ENCODE results near the gene KHDRBS2. TPM values are rescaled to one million over a fixed set of nuclear protein-coding genes. Genes with fewer than 3 reads are reported as not detected.

KHDRBS2 gene
- polyA plus RNA-seq, 1 of the 3 experiments (the other 2 are of a cell fraction) = not detected

DNA sequence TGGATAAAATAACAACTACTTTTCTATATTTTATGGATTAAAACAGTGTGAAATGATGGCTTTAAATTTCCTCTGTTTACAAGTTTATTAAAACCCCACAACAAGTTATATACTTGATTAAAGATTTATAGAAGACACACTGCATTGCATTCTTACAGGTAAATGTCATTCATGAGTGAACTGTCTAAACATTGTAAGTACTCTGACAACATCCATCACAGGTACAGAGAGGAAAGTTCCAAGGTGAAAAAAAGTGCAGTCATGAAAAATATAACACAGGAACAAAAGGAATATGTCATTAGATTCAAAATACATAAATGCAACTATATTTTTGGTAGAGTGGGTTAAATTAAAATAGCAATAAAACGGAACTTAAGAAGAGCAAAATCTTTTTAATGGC, 156.9 kb downstream of the KHDRBS2 start:
- Histone ChIP-seq H3K36me3 (replicated peaks in 1 of 2; ENCODE audit: control insufficient read depth in 1 of 2, insufficient read depth in 2 of 2, low read length in 1 of 2) (no peaks in the 10 kb centered on the region), H3K9ac (no peak overlapping the region), H4K20me1 (ENCODE audit: insufficient read depth) (no peaks in the 10 kb centered on the region), H3K79me2 (ENCODE audit: insufficient read depth) (no peaks in the 10 kb centered on the region), H3K4me3 (ENCODE audit: low read depth in 2 of 2, low read length in 1 of 2) (no peak overlapping the region), H3F3A (replicated peaks; ENCODE audit: insufficient read depth) (no peaks in the 10 kb centered on the region), H3K4me1 (ENCODE audit: control insufficient read depth in 1 of 2, insufficient read depth in 2 of 2, low read depth in 1 of 2, low read length in 1 of 2) (no peaks in the 10 kb centered on the region), H3K9me2 (no peaks in the 10 kb centered on the region), H3K9me3 (no peaks in the 10 kb centered on the region), H3K27ac (ENCODE audit: low read depth in 2 of 2, low read length in 1 of 2) (no peak overlapping the region), H3K27me3 (ENCODE audit: insufficient read depth) (no peaks in the 10 kb centered on the region), H3K4me2 (no peak overlapping the region), H2AFZ (ENCODE audit: low read depth) (no peak overlapping the region)
- TF ChIP-seq GABPA (IDR thresholded peaks at IDR 0.05; ENCODE audit: low read depth) (no peak), POLR2AphosphoS5 (IDR thresholded peaks at IDR 0.05; ENCODE audit: low read depth, low read length) (no peak), SIN3A (IDR thresholded peaks at IDR 0.05; ENCODE audit: borderline replicate concordance, low read depth, low read length) (no peak), RCOR1 (IDR thresholded peaks at IDR 0.05; ENCODE audit: low read length) (no peak), EZH2phosphoT487 (IDR thresholded peaks at IDR 0.05; ENCODE audit: borderline replicate concordance, low read depth) (no peak), ELF1 (IDR thresholded peaks at IDR 0.05) (no peak), TAF1 (IDR thresholded peaks at IDR 0.05; ENCODE audit: borderline replicate concordance, low read depth, low read length) (no peak), RAD21 (IDR thresholded peaks at IDR 0.05; ENCODE audit: low read length) (no peak)
- TF ChIP-seq, protein P1, sequence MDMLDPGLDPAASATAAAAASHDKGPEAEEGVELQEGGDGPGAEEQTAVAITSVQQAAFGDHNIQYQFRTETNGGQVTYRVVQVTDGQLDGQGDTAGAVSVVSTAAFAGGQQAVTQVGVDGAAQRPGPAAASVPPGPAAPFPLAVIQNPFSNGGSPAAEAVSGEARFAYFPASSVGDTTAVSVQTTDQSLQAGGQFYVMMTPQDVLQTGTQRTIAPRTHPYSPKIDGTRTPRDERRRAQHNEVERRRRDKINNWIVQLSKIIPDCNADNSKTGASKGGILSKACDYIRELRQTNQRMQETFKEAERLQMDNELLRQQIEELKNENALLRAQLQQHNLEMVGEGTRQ (IDR thresholded peaks at IDR 0.05; ENCODE audit: borderline replicate concordance, low read depth, low read length) = no peak
- WGBS (ENCODE audit: low lambda C conversion rate) = 0% methylated on average over 1 of the region's 1 CpG
- no peak for DNase-seq
- POLR2A ChIA-PET = no interaction called here
- CTCF ChIA-PET = no interaction called here

DNA sequence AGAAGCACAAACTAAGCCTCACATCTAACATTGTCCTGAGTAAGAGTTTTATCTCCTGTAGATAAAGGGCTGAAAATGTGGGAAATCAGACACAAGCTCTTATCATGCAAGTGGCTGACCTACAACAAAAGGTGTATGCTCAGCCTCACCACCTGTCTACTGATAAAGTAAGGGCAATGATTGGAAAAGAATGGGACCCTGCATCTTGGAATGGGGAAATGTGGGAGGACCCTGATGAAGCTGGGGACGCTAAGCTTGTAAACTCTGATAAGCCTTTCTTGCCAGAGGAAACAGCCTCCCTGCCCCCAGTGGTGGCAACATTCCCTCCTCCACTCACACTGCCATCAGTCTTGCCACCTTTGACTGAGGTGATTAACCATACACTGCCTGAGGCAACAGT, 166.6 kb downstream of the KHDRBS2 start:
- WGBS (ENCODE audit: low lambda C conversion rate) = 0% methylated on average over 1 of the region's 1 CpG
- H3K9ac ChIP-seq = no peak overlapping the region
- no peaks in the 10 kb centered on the region for H3K36me3 ChIP-seq (replicated peaks in 1 of 2; ENCODE audit: control insufficient read depth in 1 of 2, insufficient read depth in 2 of 2, low read length in 1 of 2)
- H3K9me2 ChIP-seq = no peaks in the 10 kb centered on the region
- no peak for DNase-seq
- H3K79me2 ChIP-seq (ENCODE audit: insufficient read depth) = no peaks in the 10 kb centered on the region
- POLR2A ChIA-PET = no interaction called here
- CTCF ChIA-PET = interaction anchor here (0.7 kb wide), 1 partner anchor 10 kb away, joined by 3 read pairs; no protein-coding TSS in a partner anchor
- TF ChIP-seq CHD2 (IDR thresholded peaks at IDR 0.05; ENCODE audit: low read length, partially characterized antibody) (no peak), NFIC (IDR thresholded peaks at IDR 0.05; ENCODE audit: borderline replicate concordance) (no peak), TCF12 (IDR thresholded peaks at IDR 0.05) (no peak), FOXM1 (IDR thresholded peaks at IDR 0.05; ENCODE audit: low read depth) (no peak), RAD21 (IDR thresholded peaks at IDR 0.05; ENCODE audit: low read length) (no peak), SIN3A (IDR thresholded peaks at IDR 0.05; ENCODE audit: borderline replicate concordance, low read depth, low read length) (no peak), RCOR1 (IDR thresholded peaks at IDR 0.05; ENCODE audit: low read length) (no peak), POLR2AphosphoS5 (IDR thresholded peaks at IDR 0.05; ENCODE audit: low read depth, low read length) (no peak), JUND (IDR thresholded peaks at IDR 0.05) (no peak), ELF1 (IDR thresholded peaks at IDR 0.05) (no peak), FOSL2 (IDR thresholded peaks at IDR 0.05; ENCODE audit: borderline replicate concordance, low read depth) (no peak), SMC3 (IDR thresholded peaks at IDR 0.05; ENCODE audit: low read depth, low read length) (no peak), RFX5 (IDR thresholded peaks at IDR 0.05; ENCODE audit: low read length) (no peak), NRF1 (IDR thresholded peaks at IDR 0.05; ENCODE audit: low read depth, low read length) (no peak)
- TF ChIP-seq, protein P2, sequence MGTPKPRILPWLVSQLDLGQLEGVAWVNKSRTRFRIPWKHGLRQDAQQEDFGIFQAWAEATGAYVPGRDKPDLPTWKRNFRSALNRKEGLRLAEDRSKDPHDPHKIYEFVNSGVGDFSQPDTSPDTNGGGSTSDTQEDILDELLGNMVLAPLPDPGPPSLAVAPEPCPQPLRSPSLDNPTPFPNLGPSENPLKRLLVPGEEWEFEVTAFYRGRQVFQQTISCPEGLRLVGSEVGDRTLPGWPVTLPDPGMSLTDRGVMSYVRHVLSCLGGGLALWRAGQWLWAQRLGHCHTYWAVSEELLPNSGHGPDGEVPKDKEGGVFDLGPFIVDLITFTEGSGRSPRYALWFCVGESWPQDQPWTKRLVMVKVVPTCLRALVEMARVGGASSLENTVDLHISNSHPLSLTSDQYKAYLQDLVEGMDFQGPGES (IDR thresholded peaks at IDR 0.05; ENCODE audit: low read depth, low read length) = no peak
- TF ChIP-seq, protein P1 (IDR thresholded peaks at IDR 0.05; ENCODE audit: borderline replicate concordance, low read depth, low read length) = no peak
- TF ChIP-seq, protein P3, sequence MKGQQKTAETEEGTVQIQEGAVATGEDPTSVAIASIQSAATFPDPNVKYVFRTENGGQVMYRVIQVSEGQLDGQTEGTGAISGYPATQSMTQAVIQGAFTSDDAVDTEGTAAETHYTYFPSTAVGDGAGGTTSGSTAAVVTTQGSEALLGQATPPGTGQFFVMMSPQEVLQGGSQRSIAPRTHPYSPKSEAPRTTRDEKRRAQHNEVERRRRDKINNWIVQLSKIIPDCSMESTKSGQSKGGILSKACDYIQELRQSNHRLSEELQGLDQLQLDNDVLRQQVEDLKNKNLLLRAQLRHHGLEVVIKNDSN (IDR thresholded peaks at IDR 0.05; ENCODE audit: borderline replicate concordance, low read depth) = no peak
- no peak overlapping the region for H3K27ac ChIP-seq (ENCODE audit: low read depth in 2 of 2, low read length in 1 of 2)
- H3K4me2 ChIP-seq = no peak overlapping the region
- no peak overlapping the region for H2AFZ ChIP-seq (ENCODE audit: low read depth)
- no peaks in the 10 kb centered on the region for H3F3A ChIP-seq (replicated peaks; ENCODE audit: insufficient read depth)
- H3K4me3 ChIP-seq (ENCODE audit: low read depth in 2 of 2, low read length in 1 of 2) = no peak overlapping the region
- no peaks in the 10 kb centered on the region for H3K9me3 ChIP-seq
- H3K4me1 ChIP-seq (ENCODE audit: control insufficient read depth in 1 of 2, insufficient read depth in 2 of 2, low read depth in 1 of 2, low read length in 1 of 2) = no peaks in the 10 kb centered on the region
- H3K27me3 ChIP-seq (ENCODE audit: insufficient read depth) = no peaks in the 10 kb centered on the region
- no peaks in the 10 kb centered on the region for H4K20me1 ChIP-seq (ENCODE audit: insufficient read depth)

All from SK-N-SH (cell line).